ENCODE measurements around the gene CASQ1. TPM values are rescaled to one million over a fixed set of nuclear protein-coding genes. Genes with fewer than 3 reads are reported as not detected.

The CASQ1 gene
- total RNA-seq, 6 experiments from 2014 or later, result 0.14 to 0.35 (median 0.19) TPM; not detected in 3

GRCh38 chr1:160193832-160194736 lies 3.7 kb downstream of the CASQ1 start:
- no peaks in the 10 kb centered on the region for H3K36me3 Mint-ChIP-seq (ENCODE audit: low read depth)
- no peak overlapping the region for H3K4me3 Mint-ChIP-seq
- no peak for DNase-seq
- peaks cover 3% of the 10 kb centered on the region; the same call in 1 of the 2 replicates for H3K27me3 Mint-ChIP-seq (ENCODE audit: insufficient read depth)
- no peaks in the 10 kb centered on the region for H3K9me3 Mint-ChIP-seq
- 0 out of 2 replicates have a peak, but pooled peaks cover 6% of the 10 kb centered on the region for H3K4me1 Mint-ChIP-seq (ENCODE audit: low read depth)
- no peak for TF ChIP-seq CTCF (IDR thresholded peaks at IDR 0.05)
- no peak overlapping the region for H3K27ac Mint-ChIP-seq

GRCh38 chr1:160194737-160195059 lies 4.3 kb downstream of the CASQ1 start:
- Mint-ChIP-seq H3K4me1 (ENCODE audit: low read depth) (0 out of 2 replicates have a peak, but pooled peaks cover 3% of the 10 kb centered on the region), H3K27me3 (ENCODE audit: insufficient read depth) (peaks cover 6% of the 10 kb centered on the region)
- TF ChIP-seq CTCF (IDR thresholded peaks at IDR 0.05), result no peak

GRCh38 chr1:160196143-160196542 lies 5.8 kb downstream of the CASQ1 start:
- H3K9me3 Mint-ChIP-seq, result no peaks in the 10 kb centered on the region
- no peak for TF ChIP-seq CTCF (IDR thresholded peaks at IDR 0.05)

More at GRCh38 chr1:160194737-160195059, 4.3 kb downstream of the CASQ1 start:
- H3K27ac Mint-ChIP-seq, result no peak overlapping the region
- DNase-seq, result no peak
- H3K4me3 Mint-ChIP-seq, result no peak overlapping the region
- no peaks in the 10 kb centered on the region for H3K36me3 Mint-ChIP-seq (ENCODE audit: low read depth)
- no peaks in the 10 kb centered on the region for H3K9me3 Mint-ChIP-seq

GRCh38 chr1:160197231-160197630 lies 6.9 kb downstream of the CASQ1 start:
- no peak for DNase-seq
- no peaks in the 10 kb centered on the region for H3K9me3 Mint-ChIP-seq
- H3K4me1 Mint-ChIP-seq (ENCODE audit: low read depth), result no peaks in the 10 kb centered on the region
- no peak overlapping the region for H3K4me3 Mint-ChIP-seq
- peaks cover 6% of the 10 kb centered on the region for H3K27me3 Mint-ChIP-seq (ENCODE audit: insufficient read depth)
- TF ChIP-seq CTCF (IDR thresholded peaks at IDR 0.05), result no peak
- H3K27ac Mint-ChIP-seq, result no peak overlapping the region
- H3K36me3 Mint-ChIP-seq (ENCODE audit: low read depth), result no peaks in the 10 kb centered on the region

More at GRCh38 chr1:160196143-160196542, 5.8 kb downstream of the CASQ1 start:
- Mint-ChIP-seq H3K27me3 (ENCODE audit: insufficient read depth) (peaks cover 6% of the 10 kb centered on the region), H3K4me1 (ENCODE audit: low read depth) (no peaks in the 10 kb centered on the region), H3K27ac (no peak overlapping the region), H3K4me3 (no peak overlapping the region), H3K36me3 (ENCODE audit: low read depth) (no peaks in the 10 kb centered on the region)
- DNase-seq, result no peak

- Mint-ChIP-seq H3K27ac (no peak overlapping the region), H3K4me1 (ENCODE audit: low read depth) (peaks cover 11% of the 10 kb centered on the region), H3K36me3 (ENCODE audit: low read depth) (no peaks in the 10 kb centered on the region), H3K27me3 (ENCODE audit: insufficient read depth) (peaks cover 9% of the 10 kb centered on the region), H3K9me3 (no peaks in the 10 kb centered on the region), H3K4me3 (no peak overlapping the region)
- no peak for DNase-seq
- TF ChIP-seq CTCF (IDR thresholded peaks at IDR 0.05), result no peak
Measured at GRCh38 chr1:160200786-160201185, 10.4 kb downstream of the CASQ1 start.
